Fibroblast of mammary gland (primary cell): Measurements from ENCODE around the gene LTBP1.

Experiments
- DNase-seq: peaks from one replicate; pipeline ENCODE4 v3.0.0-alpha.2; 2010; ENCODE audit warnings: low read depth
- H3K4me3 ChIP-seq: 2 replicates; pipeline ENCODE4 v1.5.1; 2011; ENCODE audit warnings: low read depth, mild to moderate bottlenecking, low read length, moderate library complexity; ENCODE audit not compliant: control insufficient read depth
- TF ChIP-seq, protein P1 (sequence below): conservative IDR thresholded peaks from 2 replicates; pipeline ENCODE4 v1.5.1; 2011; ENCODE audit warnings: low read depth, low read length, inconsistent platforms; ENCODE audit not compliant: control insufficient read depth, insufficient read depth

Gene LTBP1

DNA sequence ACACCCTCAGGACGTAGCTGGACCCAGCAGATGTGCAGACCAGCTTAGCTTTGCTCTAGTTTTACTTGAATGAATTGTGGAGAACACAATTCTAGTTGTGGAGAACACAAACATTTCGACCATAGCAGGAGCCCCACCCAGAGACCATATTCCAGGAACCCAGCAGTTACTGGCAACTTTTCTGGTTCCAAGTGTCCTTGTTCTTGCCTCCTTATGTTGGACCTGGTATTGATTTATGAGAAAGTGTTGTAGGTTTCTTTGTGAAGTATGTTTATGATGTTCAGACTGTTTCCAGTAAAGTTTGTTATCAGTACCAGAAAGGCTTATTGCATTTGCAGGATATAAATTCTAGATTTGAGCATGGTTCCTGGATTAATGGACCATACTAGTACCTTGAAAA, 51.0 kb downstream of the LTBP1 start:
- TF ChIP-seq, protein P1, sequence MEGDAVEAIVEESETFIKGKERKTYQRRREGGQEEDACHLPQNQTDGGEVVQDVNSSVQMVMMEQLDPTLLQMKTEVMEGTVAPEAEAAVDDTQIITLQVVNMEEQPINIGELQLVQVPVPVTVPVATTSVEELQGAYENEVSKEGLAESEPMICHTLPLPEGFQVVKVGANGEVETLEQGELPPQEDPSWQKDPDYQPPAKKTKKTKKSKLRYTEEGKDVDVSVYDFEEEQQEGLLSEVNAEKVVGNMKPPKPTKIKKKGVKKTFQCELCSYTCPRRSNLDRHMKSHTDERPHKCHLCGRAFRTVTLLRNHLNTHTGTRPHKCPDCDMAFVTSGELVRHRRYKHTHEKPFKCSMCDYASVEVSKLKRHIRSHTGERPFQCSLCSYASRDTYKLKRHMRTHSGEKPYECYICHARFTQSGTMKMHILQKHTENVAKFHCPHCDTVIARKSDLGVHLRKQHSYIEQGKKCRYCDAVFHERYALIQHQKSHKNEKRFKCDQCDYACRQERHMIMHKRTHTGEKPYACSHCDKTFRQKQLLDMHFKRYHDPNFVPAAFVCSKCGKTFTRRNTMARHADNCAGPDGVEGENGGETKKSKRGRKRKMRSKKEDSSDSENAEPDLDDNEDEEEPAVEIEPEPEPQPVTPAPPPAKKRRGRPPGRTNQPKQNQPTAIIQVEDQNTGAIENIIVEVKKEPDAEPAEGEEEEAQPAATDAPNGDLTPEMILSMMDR = no peak
- no peak for DNase-seq
- H3K4me3 ChIP-seq = no peak overlapping the region

DNA sequence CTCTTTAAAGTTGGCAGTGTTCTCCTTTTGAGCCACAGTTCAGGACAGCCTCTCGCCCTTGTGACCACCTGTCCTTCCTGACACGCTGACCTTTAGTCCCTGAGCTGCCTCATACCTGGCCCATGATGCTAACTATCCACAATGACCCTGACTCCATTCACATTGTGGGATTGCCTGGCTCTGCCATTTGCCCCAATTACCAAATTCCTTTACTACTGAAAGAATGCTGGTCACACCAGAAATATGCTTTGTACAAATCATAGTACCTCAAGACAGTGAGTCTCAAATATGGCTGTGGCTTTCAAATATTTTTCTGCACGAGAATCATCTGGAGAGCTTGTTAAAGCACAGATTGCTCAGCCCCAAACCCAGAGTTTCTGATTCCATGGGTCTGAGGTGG, 54.2 kb downstream of the LTBP1 start:
- H3K4me3 ChIP-seq = no peak overlapping the region
- DNase-seq = no peak
- TF ChIP-seq, protein P1 = no peak

DNA sequence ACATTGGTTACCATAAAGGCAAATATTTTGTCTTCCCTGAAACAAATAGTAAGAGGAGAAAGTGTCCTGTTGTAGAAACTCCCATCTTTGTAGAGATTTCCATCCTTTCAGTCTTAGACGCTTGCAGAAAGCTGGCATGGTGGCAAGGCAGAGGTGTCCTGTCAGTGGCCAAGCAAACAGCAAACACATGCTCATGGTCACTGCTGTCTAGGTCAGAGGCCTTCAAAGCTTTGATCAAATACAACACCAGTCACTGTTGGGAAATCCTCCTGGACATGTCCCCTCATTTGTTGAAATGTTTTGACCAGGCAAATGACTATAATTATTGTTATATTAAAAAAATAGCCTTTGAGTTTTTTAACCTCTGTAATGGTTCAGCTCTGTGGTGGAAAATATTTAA, 55.1 kb downstream of the LTBP1 start:
- H3K4me3 ChIP-seq = no peak overlapping the region
- TF ChIP-seq, protein P1 = no peak
- DNase-seq = no peak

DNA sequence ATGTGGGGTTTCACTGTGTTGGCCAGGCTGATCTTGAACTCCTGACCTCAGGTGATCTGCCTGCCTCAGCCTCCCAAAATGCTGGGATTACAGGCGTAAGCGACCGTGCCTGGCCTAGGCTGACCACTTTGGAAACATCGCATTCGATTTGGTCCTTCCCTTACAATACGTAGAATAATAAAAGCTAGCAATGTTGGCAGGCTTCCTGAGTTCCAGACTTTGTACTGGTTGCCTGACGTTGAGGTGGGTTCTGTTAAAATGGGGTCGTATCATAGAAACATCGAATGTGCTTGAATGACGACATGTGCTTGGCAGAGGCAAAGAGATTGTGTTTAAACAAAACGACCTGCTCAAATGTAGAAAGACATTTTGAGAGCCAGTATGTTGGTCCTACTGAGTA, 56.1 kb downstream of the LTBP1 start:
- no peak for DNase-seq
- TF ChIP-seq, protein P1 = no peak
- no peak overlapping the region for H3K4me3 ChIP-seq

DNA sequence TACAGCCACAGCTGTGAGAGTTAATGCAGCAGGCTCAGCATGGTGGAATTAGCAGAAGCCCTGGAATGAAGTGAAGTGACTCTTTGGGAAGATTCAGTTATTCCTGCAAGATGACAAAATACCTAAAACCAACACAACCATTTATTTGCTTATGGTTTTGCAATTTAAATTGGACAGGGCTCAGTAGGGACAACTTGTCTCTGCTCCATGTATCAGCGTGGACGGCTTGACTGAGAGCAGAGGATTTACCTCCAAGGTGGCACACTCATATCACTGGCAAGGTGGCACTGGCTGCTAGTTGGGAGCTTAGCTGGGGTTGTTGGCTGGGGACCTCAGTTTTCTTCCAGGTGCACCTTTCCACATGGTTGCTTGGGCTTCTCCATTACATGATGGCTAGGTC, 58.3 kb downstream of the LTBP1 start:
- H3K4me3 ChIP-seq = no peak overlapping the region
- DNase-seq = no peak
- TF ChIP-seq, protein P1 = no peak

GRCh38 chr2:33008716-33009115, 62.0 kb downstream of the LTBP1 start:
- no peak overlapping the region for H3K4me3 ChIP-seq
- no peak for DNase-seq

More at GRCh38 chr2:33008716-33009115, 62.0 kb downstream of the LTBP1 start:
- TF ChIP-seq, protein P1 = no peak
